HFF-Myc (cell line): ENCODE results near the gene C2orf81.

Experiments used
- DNase-seq: peaks from one replicate; pipeline ENCODE4 v3.0.0-alpha.2; 2011; ENCODE audit warnings: low read depth; ENCODE audit errors: extremely low read depth
- H3K4me3 ChIP-seq: replicated peaks from 2 replicates; pipeline ENCODE4 v1.5.1; 2011; ENCODE audit warnings: low read depth, mild to moderate bottlenecking, control low read depth, low read length
- TF ChIP-seq, protein P1 (sequence below): IDR thresholded peaks from 2 replicates; pipeline ENCODE4 v1.5.1; 2012; ENCODE audit warnings: mild to moderate bottlenecking, low read depth, low read length, control low read depth; ENCODE audit errors: missing control alignments

The C2orf81 gene

DNA sequence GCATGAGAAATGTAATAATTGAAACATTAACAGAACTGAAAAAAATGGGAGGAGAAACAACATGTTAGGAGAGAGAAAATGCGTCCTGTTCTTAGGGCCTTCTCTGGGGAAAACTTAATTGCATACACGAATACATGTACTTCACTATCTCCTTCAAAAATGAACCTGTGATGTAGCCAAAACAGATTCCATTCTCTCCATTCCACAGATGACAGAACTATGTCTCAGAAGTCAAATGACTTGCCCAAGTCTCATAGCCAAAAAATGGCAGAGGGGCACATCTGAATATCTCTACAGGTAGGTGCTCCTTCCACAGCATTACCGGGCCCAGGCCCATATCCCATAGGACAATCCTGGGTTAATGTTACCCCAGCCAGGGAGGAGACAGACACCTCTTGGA, 37.4 kb downstream of the C2orf81 start:
- no peak for DNase-seq
- H3K4me3 ChIP-seq: no peak overlapping the region
- TF ChIP-seq, protein P1, sequence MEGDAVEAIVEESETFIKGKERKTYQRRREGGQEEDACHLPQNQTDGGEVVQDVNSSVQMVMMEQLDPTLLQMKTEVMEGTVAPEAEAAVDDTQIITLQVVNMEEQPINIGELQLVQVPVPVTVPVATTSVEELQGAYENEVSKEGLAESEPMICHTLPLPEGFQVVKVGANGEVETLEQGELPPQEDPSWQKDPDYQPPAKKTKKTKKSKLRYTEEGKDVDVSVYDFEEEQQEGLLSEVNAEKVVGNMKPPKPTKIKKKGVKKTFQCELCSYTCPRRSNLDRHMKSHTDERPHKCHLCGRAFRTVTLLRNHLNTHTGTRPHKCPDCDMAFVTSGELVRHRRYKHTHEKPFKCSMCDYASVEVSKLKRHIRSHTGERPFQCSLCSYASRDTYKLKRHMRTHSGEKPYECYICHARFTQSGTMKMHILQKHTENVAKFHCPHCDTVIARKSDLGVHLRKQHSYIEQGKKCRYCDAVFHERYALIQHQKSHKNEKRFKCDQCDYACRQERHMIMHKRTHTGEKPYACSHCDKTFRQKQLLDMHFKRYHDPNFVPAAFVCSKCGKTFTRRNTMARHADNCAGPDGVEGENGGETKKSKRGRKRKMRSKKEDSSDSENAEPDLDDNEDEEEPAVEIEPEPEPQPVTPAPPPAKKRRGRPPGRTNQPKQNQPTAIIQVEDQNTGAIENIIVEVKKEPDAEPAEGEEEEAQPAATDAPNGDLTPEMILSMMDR: no peak

DNA sequence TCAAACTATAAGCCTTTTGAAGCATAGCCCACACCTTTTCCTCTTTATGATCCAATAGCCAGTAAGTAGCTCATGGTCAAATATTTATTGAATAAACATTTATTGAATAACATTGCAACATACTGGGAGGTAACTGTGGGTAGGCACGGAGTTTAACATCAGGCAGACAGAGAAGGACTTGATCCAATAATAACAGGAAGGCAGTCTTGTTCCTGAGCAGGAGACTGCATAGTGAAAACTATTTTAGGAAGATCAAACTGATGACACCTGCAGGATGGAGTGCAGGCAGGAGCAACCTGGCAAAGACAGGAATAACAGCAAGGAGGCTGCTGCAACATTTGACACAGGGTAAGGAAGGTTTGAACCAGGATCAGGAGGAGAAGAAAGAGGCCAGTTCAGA, 38.2 kb downstream of the C2orf81 start:
- TF ChIP-seq, protein P1: no peak
- DNase-seq: no peak
- no peak overlapping the region for H3K4me3 ChIP-seq

DNA sequence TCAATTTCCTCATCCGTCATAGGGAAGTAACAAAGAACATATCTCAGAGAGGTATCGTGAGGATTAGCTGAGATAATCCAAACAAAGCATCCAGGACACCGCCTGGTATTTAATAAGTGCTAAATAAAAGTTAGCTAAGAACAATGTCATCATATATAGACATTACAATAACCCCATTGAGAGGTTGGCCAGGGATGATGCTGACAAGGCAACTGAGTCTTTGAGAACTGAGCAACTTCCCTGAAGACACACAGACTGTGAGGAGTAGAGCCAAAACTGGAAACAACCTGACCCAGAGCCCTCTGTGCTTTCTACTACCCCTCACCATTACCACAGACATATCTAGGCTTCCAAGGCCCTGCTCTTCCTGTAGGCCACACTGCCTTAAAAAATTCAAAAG, 39.7 kb downstream of the C2orf81 start:
- no peak overlapping the region for H3K4me3 ChIP-seq
- TF ChIP-seq, protein P1: no peak
- DNase-seq: no peak

DNA sequence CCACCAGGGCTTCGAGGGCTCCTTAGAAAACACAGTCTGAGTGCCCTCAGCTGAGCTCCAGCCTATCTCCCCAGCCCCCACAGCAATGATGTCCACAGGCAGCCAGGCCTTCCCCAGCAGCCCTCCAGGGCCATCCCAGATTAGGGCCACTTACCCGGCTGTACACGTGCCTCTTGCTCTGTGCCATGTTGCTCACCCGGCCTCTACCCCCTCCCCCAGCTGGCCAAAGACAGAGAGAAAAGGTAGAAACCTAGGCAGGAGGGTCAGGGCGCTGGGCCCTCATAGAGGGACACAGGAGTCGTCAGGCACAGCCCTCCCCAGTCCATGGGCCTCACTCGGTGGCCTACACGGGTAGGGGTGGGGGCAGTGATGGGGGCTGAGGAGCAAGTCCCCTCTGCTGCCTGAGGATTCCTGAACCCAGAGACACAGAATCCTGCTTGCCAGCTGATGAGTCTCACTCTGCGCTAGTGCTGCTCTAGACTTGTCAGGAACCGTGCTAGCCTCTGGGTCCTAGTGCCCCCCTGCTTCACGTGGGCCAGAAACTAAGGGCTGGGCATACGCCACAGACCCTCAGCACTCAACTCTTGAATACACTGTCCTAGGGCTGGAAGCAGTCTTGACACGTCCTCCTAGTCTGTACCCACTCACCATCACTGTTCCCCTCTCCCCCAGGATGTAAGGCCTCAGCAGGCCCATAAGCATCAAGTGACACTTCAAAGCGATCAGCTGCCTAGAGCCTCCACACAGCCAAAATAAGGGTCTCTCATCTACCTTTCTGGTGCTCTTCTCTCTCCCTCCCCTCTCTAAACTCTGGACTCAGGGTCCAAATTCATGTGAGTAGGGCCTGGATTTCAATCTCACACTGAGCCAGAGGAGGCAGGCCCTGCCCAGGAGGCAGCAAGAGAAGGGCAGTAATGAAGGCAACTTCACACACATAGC, 41.3 kb downstream of the C2orf81 start, which contains the start of gene DCTN1:
TSS of gene DCTN1 (minus strand) at position 461 of the 939 bp plus-strand sequence. CDS start at position 187, 274 bp downstream.
- peak within 1 kb of the TSS; percentile 34 for H3K4me3 ChIP-seq
- no peak for DNase-seq
- TF ChIP-seq, protein P1: no peak

DNA sequence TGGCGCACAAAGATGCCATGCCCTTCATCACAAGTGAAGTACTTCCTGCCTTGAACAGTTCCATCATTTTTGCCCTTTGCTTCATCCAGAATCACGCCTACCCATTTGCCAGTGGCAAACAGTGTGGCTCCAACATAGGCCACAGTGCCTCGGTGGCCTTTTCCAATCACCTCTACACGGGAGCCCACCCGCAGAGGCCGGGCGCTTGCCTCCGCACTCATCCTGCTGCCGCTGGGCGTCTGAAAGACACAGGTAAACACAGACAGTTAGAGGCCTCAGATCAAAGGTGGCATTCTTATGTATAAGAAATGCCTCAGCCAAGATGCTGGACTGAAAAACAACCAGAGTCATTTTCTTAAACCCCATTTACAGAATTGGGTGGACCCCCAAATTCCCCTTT, 43.4 kb downstream of the C2orf81 start:
- no peak overlapping the region for H3K4me3 ChIP-seq
- TF ChIP-seq, protein P1: no peak
- DNase-seq: no peak

DNA sequence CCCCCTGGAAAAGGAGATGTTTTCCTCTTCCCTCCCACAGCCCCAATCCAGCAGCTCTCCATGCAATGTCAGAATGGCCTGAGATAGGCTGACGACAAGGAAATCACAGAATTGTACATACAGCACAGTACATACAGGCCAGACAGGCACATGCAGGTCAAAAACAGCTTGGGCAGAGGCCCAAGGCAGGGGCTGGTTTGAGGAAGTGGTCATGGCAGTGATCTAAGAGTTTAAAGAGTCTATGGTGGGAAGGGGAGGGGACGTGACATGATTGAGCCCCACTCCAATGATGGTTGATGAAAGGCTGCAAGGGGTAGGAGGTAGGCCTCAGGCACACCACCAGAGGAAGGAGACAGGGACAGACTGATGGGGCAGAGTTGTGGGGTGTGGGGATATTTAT, 45.6 kb downstream of the C2orf81 start:
- TF ChIP-seq, protein P1: no peak
- H3K4me3 ChIP-seq: no peak overlapping the region
- DNase-seq: no peak
